ENCODE results near the gene SLC22A31.

GRCh38 chr16:89168381-89169189 is 31.8 kb downstream of the SLC22A31 start:
- TF ChIP-seq CTCF (IDR thresholded peaks at IDR 0.05) (no peak), POLR2A (IDR thresholded peaks at IDR 0.05) (no peak)

Measured in thyroid gland (tissue), 4 donors.